ENCODE results near the gene DERL2. TPM values are rescaled to one million over a fixed set of nuclear protein-coding genes. Genes with fewer than 3 reads are reported as not detected.

Gene DERL2
- total and polyA plus RNA-seq, 9 of the 15 experiments (the other 6 are each of a cell fraction or from before 2014, with no cell fraction given): 11.5 to 105 (median 30.7) TPM

GRCh38 chr17:5438716-5439445 lies 47.1 kb downstream of the DERL2 start, which contains the start of gene C1QBP (continued):
- TF ChIP-seq NCOR1 (IDR thresholded peaks at IDR 0.05) (no peak), ZBTB2 (IDR thresholded peaks at IDR 0.05) (peak; percentile 26; the same call in 1 of the 2 replicates), REST (IDR thresholded peaks at IDR 0.05; ENCODE audit: borderline replicate concordance) (peak; percentile 76), REST (CRISPR knock-in tag; IDR thresholded peaks at IDR 0.05; ENCODE audit: low read depth) (peak; percentile 76; the same call in 1 of the 2 replicates), SIN3A (IDR thresholded peaks at IDR 0.05; ENCODE audit: borderline replicate concordance in 2 of 2, control insufficient read depth in 1 of 2, low read depth in 2 of 2, low read length in 2 of 2) (peak; percentile 83 to 88; a peak in 2 of 4 replicates), TBP (optimal IDR thresholded peaks at IDR 0.05; ENCODE audit: low read depth, low read length) (peak; percentile 49), TEAD2 (tag; IDR thresholded peaks at IDR 0.05) (no peak), ZNF76 (CRISPR knock-in tag; IDR thresholded peaks at IDR 0.05; ENCODE audit: borderline replicate concordance) (no peak), RNF2 (IDR thresholded peaks at IDR 0.05) (peak; percentile 51; the same call in 1 of the 2 replicates), CHD2 (IDR thresholded peaks at IDR 0.05; ENCODE audit: low read depth, low read length) (no peak), TAF1 (IDR thresholded peaks at IDR 0.05; ENCODE audit: control insufficient read depth, extremely low read depth, insufficient read depth, low read length, severe bottlenecking) (peak; percentile 40), CXXC5 (CRISPR knock-in tag; IDR thresholded peaks at IDR 0.05) (peak; percentile 63), GTF2E2 (tag; IDR thresholded peaks at IDR 0.05) (no peak), ZNF165 (CRISPR knock-in tag; IDR thresholded peaks at IDR 0.05; ENCODE audit: borderline replicate concordance) (no peak)
- TF ChIP-seq, protein P1, sequence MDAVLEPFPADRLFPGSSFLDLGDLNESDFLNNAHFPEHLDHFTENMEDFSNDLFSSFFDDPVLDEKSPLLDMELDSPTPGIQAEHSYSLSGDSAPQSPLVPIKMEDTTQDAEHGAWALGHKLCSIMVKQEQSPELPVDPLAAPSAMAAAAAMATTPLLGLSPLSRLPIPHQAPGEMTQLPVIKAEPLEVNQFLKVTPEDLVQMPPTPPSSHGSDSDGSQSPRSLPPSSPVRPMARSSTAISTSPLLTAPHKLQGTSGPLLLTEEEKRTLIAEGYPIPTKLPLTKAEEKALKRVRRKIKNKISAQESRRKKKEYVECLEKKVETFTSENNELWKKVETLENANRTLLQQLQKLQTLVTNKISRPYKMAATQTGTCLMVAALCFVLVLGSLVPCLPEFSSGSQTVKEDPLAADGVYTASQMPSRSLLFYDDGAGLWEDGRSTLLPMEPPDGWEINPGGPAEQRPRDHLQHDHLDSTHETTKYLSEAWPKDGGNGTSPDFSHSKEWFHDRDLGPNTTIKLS (IDR thresholded peaks at IDR 0.05; ENCODE audit: borderline replicate concordance, low read depth): no peak
